ENCODE data around the gene NGFR. TPM values are rescaled to one million over a fixed set of nuclear protein-coding genes. Genes with fewer than 3 reads are reported as not detected.
A peak's percentile ranks its signal among the peaks of the same experiment; 100 is the strongest.
"Not testable (repeated sequence)": the region's sequence is repeated elsewhere in the genome, so short reads cannot be mapped to it uniquely, and the experiment has no call there.

The NGFR gene
- total RNA-seq, 1 donor from 2014 or later: 131 TPM

GRCh38 chr17:49549311-49549605, 54.2 kb downstream of the NGFR start:
- no peak overlapping the region for H3K4me3 Mint-ChIP-seq (ENCODE audit: unreplicated experiment)
- TF ChIP-seq CTCF (IDR thresholded peaks at IDR 0.05; ENCODE audit: partially characterized antibody, unreplicated experiment): no peak
- H3K4me1 Mint-ChIP-seq (ENCODE audit: low read depth, unreplicated experiment): peaks cover 23% of the 10 kb centered on the region
- peaks cover 2% of the 10 kb centered on the region for H3K27me3 Mint-ChIP-seq (ENCODE audit: unreplicated experiment)
- DNase-seq: no peak
- H3K27ac Mint-ChIP-seq (ENCODE audit: unreplicated experiment): no peak overlapping the region
- H3K9me3 Mint-ChIP-seq (ENCODE audit: unreplicated experiment): peaks cover 4% of the 10 kb centered on the region
- no peaks in the 10 kb centered on the region for H3K36me3 Mint-ChIP-seq (ENCODE audit: unreplicated experiment)

- Mint-ChIP-seq H3K4me1 (ENCODE audit: low read depth, unreplicated experiment) (peaks cover 23% of the 10 kb centered on the region), H3K4me3 (ENCODE audit: unreplicated experiment) (no peak overlapping the region), H3K27me3 (ENCODE audit: unreplicated experiment) (peaks cover 2% of the 10 kb centered on the region), H3K27ac (ENCODE audit: unreplicated experiment) (peak overlapping the region; percentile 48), H3K9me3 (ENCODE audit: unreplicated experiment) (peaks cover 4% of the 10 kb centered on the region), H3K36me3 (ENCODE audit: unreplicated experiment) (no peaks in the 10 kb centered on the region)
- no peak for TF ChIP-seq CTCF (IDR thresholded peaks at IDR 0.05; ENCODE audit: partially characterized antibody, unreplicated experiment)
- no peak for DNase-seq
Measured at GRCh38 chr17:49549691-49550678, 54.9 kb downstream of the NGFR start.

DNA sequence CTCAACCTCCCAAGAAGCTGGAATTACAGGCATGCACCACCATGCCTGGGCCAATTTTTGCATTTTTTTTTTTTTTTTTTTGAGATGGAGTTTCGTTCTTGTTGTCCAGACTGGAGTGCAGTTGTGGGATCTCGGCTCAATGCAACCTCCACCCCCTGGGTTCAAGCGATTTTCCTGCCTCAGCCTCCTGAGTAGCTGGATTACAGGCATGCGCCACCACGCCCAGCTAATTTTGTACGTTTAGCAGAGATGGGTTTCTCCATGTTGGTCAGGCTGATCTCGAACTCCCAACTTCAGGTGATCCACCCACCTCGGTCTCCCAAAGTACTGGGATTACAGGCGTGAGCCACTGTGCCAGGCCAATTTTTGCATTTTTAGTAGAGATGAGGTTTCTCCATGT, 55.7 kb downstream of the NGFR start:
- not testable (repeated sequence) for H3K27ac Mint-ChIP-seq (ENCODE audit: unreplicated experiment); H3K4me3 Mint-ChIP-seq (ENCODE audit: unreplicated experiment); H3K27me3 Mint-ChIP-seq (ENCODE audit: unreplicated experiment); DNase-seq; H3K9me3 Mint-ChIP-seq (ENCODE audit: unreplicated experiment); H3K36me3 Mint-ChIP-seq (ENCODE audit: unreplicated experiment)
- H3K4me1 Mint-ChIP-seq (ENCODE audit: low read depth, unreplicated experiment): peaks cover 22% of the 10 kb centered on the region

- no peaks in the 10 kb centered on the region for H3K36me3 Mint-ChIP-seq (ENCODE audit: unreplicated experiment)
- no peak overlapping the region for H3K4me3 Mint-ChIP-seq (ENCODE audit: unreplicated experiment)
- no peak overlapping the region for H3K27ac Mint-ChIP-seq (ENCODE audit: unreplicated experiment)
- TF ChIP-seq CTCF (IDR thresholded peaks at IDR 0.05; ENCODE audit: partially characterized antibody, unreplicated experiment): no peak
- peaks cover 2% of the 10 kb centered on the region for H3K27me3 Mint-ChIP-seq (ENCODE audit: unreplicated experiment)
- DNase-seq: no peak
- H3K4me1 Mint-ChIP-seq (ENCODE audit: low read depth, unreplicated experiment): peaks cover 21% of the 10 kb centered on the region
- H3K9me3 Mint-ChIP-seq (ENCODE audit: unreplicated experiment): peaks cover 2% of the 10 kb centered on the region
Measured at GRCh38 chr17:49551221-49552069, 56.4 kb downstream of the NGFR start.

DNA sequence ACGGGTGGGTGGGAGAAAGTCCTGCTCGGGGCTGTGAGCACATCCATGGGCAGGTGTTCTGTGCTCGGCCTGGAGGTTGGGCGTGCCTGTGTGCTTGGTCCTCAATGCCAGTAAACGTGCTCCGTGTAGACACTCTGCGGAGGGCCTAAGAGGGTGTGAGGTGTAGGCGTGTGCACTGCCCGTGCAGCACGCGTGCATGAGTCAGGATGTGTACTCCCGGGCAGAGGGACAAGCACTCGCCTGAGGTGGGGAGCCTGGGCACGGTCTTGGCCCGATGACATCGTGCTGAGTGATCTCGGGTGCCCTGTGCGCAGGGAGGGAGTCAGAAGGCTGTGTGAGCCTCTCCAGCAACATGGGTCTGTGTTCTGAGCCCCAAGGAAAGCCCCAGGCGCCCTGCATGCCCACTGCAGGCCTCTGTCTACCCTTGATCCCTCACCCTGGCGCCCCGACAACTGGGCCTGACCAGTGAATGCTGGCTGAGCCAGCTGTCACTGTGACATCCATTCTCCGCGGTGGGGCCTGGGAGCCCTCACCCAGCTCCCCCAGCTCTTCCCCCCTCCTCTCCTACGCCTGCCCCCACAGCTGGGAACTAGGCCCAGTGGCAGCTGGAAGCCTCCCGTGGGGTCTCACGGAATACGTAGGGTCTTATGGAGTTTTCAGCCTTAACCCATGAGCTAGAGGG, 57.1 kb downstream of the NGFR start:
- no peak for TF ChIP-seq CTCF (IDR thresholded peaks at IDR 0.05; ENCODE audit: partially characterized antibody, unreplicated experiment)
- Mint-ChIP-seq H3K36me3 (ENCODE audit: unreplicated experiment) (no peaks in the 10 kb centered on the region), H3K27ac (ENCODE audit: unreplicated experiment) (no peak overlapping the region), H3K9me3 (ENCODE audit: unreplicated experiment) (peaks cover 2% of the 10 kb centered on the region), H3K27me3 (ENCODE audit: unreplicated experiment) (peaks cover 2% of the 10 kb centered on the region), H3K4me3 (ENCODE audit: unreplicated experiment) (no peak overlapping the region), H3K4me1 (ENCODE audit: low read depth, unreplicated experiment) (peaks cover 18% of the 10 kb centered on the region)
- DNase-seq: no peak
